Pancreas (tissue), 10 donors: ENCODE results near the gene PIK3C3. TPM values are rescaled to one million over a fixed set of nuclear protein-coding genes. Genes with fewer than 3 reads are reported as not detected.

ENCODE experiments used
- ATAC-seq, 4 donors: fragments of 200-7000 bp; cut with Tn5 transposase; one replicate each; pipeline versions ENCODE4 v1.8.0 to v1.9.1; 2020; ENCODE audit warnings: mild to moderate bottlenecking in 4 of 4, moderate library complexity in 4 of 4
- DNase-seq, 6 donors: peaks; one replicate each; pipeline ENCODE4 v3.0.0-alpha.2; 2020
- FAIRE-seq: peaks from 2 replicates; lab custom pipeline; 2012; peaks lifted over from hg19 to GRCh38; lab: Jason Lieb, UNC
- H3K27ac ChIP-seq, 4 donors: fragments of 200-600 bp; sonication (generic); 1 replicate in 3 of 4; 2 replicates in 1 of 4; pipeline versions ENCODE4 v1.5.0 to v1.8.0; 2020
- H3K27me3 ChIP-seq, 4 donors: fragments of 200-600 bp; one replicate each; pipeline ENCODE4 v1.8.0; 2021
- H3K36me3 ChIP-seq, 3 donors: fragments of 200-600 bp; sonication (generic) in 1 of 3; one replicate each; pipeline versions ENCODE4 v1.5.0 to v1.8.0; 2020 to 2021
- H3K4me1 ChIP-seq, 3 donors: fragments of 200-600 bp; one replicate each; pipeline ENCODE4 v1.8.0; 2021
- H3K4me3 ChIP-seq, 4 donors: fragments of 200-600 bp; sonication (generic) in 2 of 4; one replicate each; pipeline versions ENCODE4 v1.5.0 to v1.8.0; 2020 to 2021
- H3K9me3 ChIP-seq, 4 donors: fragments of 200-600 bp; one replicate each; pipeline ENCODE4 v1.8.0; 2021
- CTCF ChIP-seq, 4 donors: fragments of 200-600 bp; sonication (generic) in 3 of 4; IDR thresholded peaks; one replicate each; pipeline versions ENCODE4 v1.5.0 to v1.8.0; 2021; ENCODE audit warnings: antibody characterized with exemption in 4 of 4
- WGBS, 2 donors: extraction: QIAGEN DNeasy Blood & Tissue Kit; methylation state at CpG; one replicate each; pipeline ENCODE4 v1.1.7; 2013; 5-methylcytosine and 5-hydroxymethylcytosine counted together
- intact Hi-C, 3 donors: fragments of 100-400 bp; cut with DNase I; formaldehyde crosslinking; loops; one replicate each; pipeline versions ENCODE4 v1.11.1 to v1.14.2; 2022
- polyA plus RNA-seq, 2 donors: library from polyadenylated mRNA; stranded (reverse); fragments of 200-250 nt; gene quantifications; one replicate each; pipeline ENCODE4 v1.2.3, GENCODE V29; 2013
- total RNA-seq, 6 donors: library from RNA; stranded (reverse); fragmentation: NEBNext Ultra II Directional in 4 of 6; extraction: Animal tissue kit (Norgen Biotek cat#: 25700) in 4 of 6; gene quantifications; one replicate each; pipeline versions ENCODE4 v1.2.1 to v1.2.4, GENCODE V29; 2021 to 2023
- donor health status: healthy with polysubstance abuse.
- donor health status: DM: no; HTN: no; CAD: no; lungs with moderate emphysema.
- donor health status: DM: no; HTN: no; CAD: no.
- donor health status: control.
- donor health status: control.
- donor health status: Bipolar disorder and iron deficiency.
- donor health status: DM: yes; HTN: yes; CAD: no.
- donor health status: DM: no; HTN: no; CAD: no.
- donor health status: DM: no; HTN: no; CAD: no.
- donor health status: DM: yes; HTN: yes; CAD: no.

The PIK3C3 gene
- total and polyA plus RNA-seq, 8 donors: 15.4 to 32.3 (median 19.5) TPM

GRCh38 chr18:42067518-42067917, 112.5 kb downstream of the PIK3C3 start:
- H3K4me1 ChIP-seq: no peaks in the 10 kb centered on the region
- FAIRE-seq: no peak
- H3K27me3 ChIP-seq: no peaks in the 10 kb centered on the region
- H3K9me3 ChIP-seq: no peaks in the 10 kb centered on the region
- WGBS, 2 donors: 77 to 88% methylated on average over 4 of the region's 4 CpGs
- H3K4me3 ChIP-seq: no peak overlapping the region
- H3K36me3 ChIP-seq: peaks cover 0 to 11% (median 8%) of the 10 kb centered on the region in 3 donors
- TF ChIP-seq CTCF (IDR thresholded peaks at IDR 0.05): no peak
- intact Hi-C loops: no loop called here
- no peak for DNase-seq
- H3K27ac ChIP-seq: no peak overlapping the region
- no peak for ATAC-seq

GRCh38 chr18:42068030-42068429, 113.0 kb downstream of the PIK3C3 start:
- FAIRE-seq (no peak), DNase-seq (no peak), ATAC-seq (no peak)
- no peaks in the 10 kb centered on the region for H3K27me3 ChIP-seq
- intact Hi-C loops: no loop called here
- TF ChIP-seq CTCF (IDR thresholded peaks at IDR 0.05): no peak
- 77 to 82% methylated on average over 3 of the region's 3 CpGs for WGBS, 2 donors
- H3K4me3 ChIP-seq: no peak overlapping the region
- peaks cover 0 to 17% (median 8%) of the 10 kb centered on the region in 3 donors for H3K36me3 ChIP-seq
- no peaks in the 10 kb centered on the region for H3K4me1 ChIP-seq
- H3K27ac ChIP-seq: no peak overlapping the region
- no peaks in the 10 kb centered on the region for H3K9me3 ChIP-seq

GRCh38 chr18:42069036-42069435, 114.0 kb downstream of the PIK3C3 start:
- Histone ChIP-seq H3K4me1 (no peaks in the 10 kb centered on the region), H3K9me3 (no peaks in the 10 kb centered on the region), H3K27ac (no peak overlapping the region), H3K36me3 (peaks cover 0 to 20% (median 8%) of the 10 kb centered on the region in 3 donors), H3K4me3 (no peak overlapping the region), H3K27me3 (no peaks in the 10 kb centered on the region)
- TF ChIP-seq CTCF (IDR thresholded peaks at IDR 0.05): no peak
- DNase-seq (no peak), ATAC-seq (no peak), FAIRE-seq (no peak)
- intact Hi-C loops: no loop called here

- TF ChIP-seq CTCF (IDR thresholded peaks at IDR 0.05): no peak
- no peak for ATAC-seq
- H3K9me3 ChIP-seq: no peaks in the 10 kb centered on the region
- no peaks in the 10 kb centered on the region for H3K27me3 ChIP-seq
- no peak for DNase-seq
- no peaks in the 10 kb centered on the region for H3K4me1 ChIP-seq
- intact Hi-C loops: no loop called here
- FAIRE-seq: no peak
- H3K4me3 ChIP-seq: no peak overlapping the region
- H3K36me3 ChIP-seq: peaks cover 0 to 17% (median 7%) of the 10 kb centered on the region in 3 donors
- 96 to 99% methylated on average over 4 of the region's 4 CpGs for WGBS, 2 donors
- no peak overlapping the region for H3K27ac ChIP-seq
Observed at GRCh38 chr18:42072407-42072806, 117.4 kb downstream of the PIK3C3 start.

GRCh38 chr18:42074704-42075103, 119.7 kb downstream of the PIK3C3 start:
- no peak for FAIRE-seq
- intact Hi-C loops: no loop called here
- ATAC-seq: no peak
- no peak overlapping the region for H3K4me3 ChIP-seq
- no peaks in the 10 kb centered on the region for H3K27me3 ChIP-seq
- no peak for TF ChIP-seq CTCF (IDR thresholded peaks at IDR 0.05)
- no peaks in the 10 kb centered on the region for H3K9me3 ChIP-seq
- no peak for DNase-seq
- 84 to 88% methylated on average over 3 of the region's 3 CpGs for WGBS, 2 donors
- no peak overlapping the region for H3K27ac ChIP-seq
- H3K36me3 ChIP-seq: peaks cover 0 to 14% (median 0%) of the 10 kb centered on the region in 3 donors
- no peaks in the 10 kb centered on the region for H3K4me1 ChIP-seq
